ENCODE results near the gene PFKFB2. TPM values are rescaled to one million over a fixed set of nuclear protein-coding genes. Genes with fewer than 3 reads are reported as not detected.

Gene PFKFB2
- 1 to 10 TPM; 1.4 to 1.9 TPM for total RNA-seq
- polyA plus RNA-seq = under 1 TPM; 0.40 to 0.77 TPM

- peak within 1 kb of the TSS; percentile 59 to 75 for H3K4me3 ChIP-seq (ENCODE audit: low read length in 2 of 2)
Observed at GRCh38 chr1:207052911-207053769, at the start of gene PFKFB2. Gene PFKFB2, plus strand, starts transcription at chr1:207053275. Its CDS starts 1,443 bp downstream, at chr1:207054718.

DNA sequence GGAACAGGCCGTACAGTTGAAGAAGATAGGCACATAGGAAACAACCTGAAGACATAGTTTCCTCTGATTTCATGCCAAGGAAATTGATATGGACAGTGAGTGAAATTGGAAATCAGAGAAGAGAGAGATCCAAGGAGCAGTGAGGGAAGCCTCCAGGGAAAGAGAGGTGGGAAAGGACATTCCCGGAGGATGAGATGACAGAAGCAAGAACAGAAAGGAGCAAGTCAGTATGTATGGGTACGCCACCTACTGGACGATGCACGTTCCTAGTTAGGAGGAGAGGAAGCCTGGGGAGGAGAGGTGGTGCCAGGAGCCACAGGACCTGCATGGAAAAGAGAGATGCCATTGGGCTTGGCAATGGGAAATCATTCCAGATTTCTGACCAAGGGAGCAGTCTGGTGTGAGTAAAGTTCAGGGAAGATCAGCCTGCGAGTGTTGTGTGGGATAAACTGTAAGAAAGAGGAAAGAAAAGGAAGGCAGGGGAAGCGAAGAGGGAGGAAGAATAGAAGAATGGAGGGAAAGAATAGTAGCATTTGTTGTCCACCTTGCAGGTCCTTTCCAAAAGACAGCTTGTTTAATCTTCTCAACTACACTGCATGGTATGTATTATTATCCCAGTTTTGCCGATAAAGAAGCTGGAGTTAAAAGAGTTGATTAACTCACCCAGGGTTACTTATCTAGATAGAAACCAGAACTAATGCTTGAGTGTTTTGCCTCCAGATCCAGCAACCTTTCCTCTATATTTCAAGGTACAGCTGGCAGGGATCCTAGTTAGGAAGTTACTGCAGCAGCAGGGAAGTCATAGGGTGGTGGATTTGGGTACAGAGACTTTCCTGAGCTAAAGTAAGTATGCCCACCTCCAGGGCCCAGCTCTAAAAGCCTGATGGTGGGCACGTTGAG lies 47.9 kb upstream of the PFKFB2 start:
- H3K4me3 ChIP-seq (ENCODE audit: low read length in 2 of 2) = no peak overlapping the region
- Mint-ChIP-seq H3K27me3 (peaks cover 14 to 15% of the 10 kb centered on the region in 2 donors), H3K4me3 (no peak overlapping the region), H3K27ac (peak overlapping the region in 2 of 7 donors; percentile 16 to 41), H3K36me3 (no peaks in the 10 kb centered on the region), H3K9me3 (no peaks in the 10 kb centered on the region), H3K4me1 (peaks cover 0 to 4% (median 2%) of the 10 kb centered on the region in 4 donors)
- H3K4me1 ChIP-seq (ENCODE audit: insufficient read depth, low read length) = no peaks in the 10 kb centered on the region
- intact Hi-C loops (cut with micrococcal nuclease) = loop anchor here (5.0 kb wide), 1 partner anchor 72 kb away; no protein-coding TSS in a partner anchor
- H3K27ac ChIP-seq (ENCODE audit: low read depth, low read length) = no peak overlapping the region
- ChIA-PET CTCF (ENCODE audit: partially characterized antibody) (interaction anchor here (0.8 to 2.9 kb wide), 17 partner anchors 9 to 285 kb away, joined by 3 to 10 read pairs (median 5); partner anchors contain the start of gene C1orf116), POLR2A (ENCODE audit: partially characterized antibody) (interaction anchor here (1.0 kb wide), 1 partner anchor 270 kb away, joined by 3 read pairs; no protein-coding TSS in a partner anchor)
- no peaks in the 10 kb centered on the region for H3K9me3 ChIP-seq (ENCODE audit: control insufficient read depth in 1 of 2, low read length in 2 of 2)
- no peaks in the 10 kb centered on the region for H3K27me3 ChIP-seq (ENCODE audit: insufficient read depth, low read length)
- DNase-seq = peak in 4 of 5 donors; percentile 13 to 26 (median 18)
- H3K36me3 ChIP-seq (ENCODE audit: insufficient read depth, low read length) = no peaks in the 10 kb centered on the region

More at GRCh38 chr1:207052911-207053769, at the start of gene PFKFB2:
- peaks cover 0 to 25% of the 10 kb centered on the region in 2 donors for H3K36me3 Mint-ChIP-seq
- peaks cover 0 to 3% (median 0%) of the 10 kb centered on the region in 8 donors for H3K9me3 Mint-ChIP-seq
- intact Hi-C loops (cut with micrococcal nuclease) = no loop called here
- CTCF ChIA-PET (ENCODE audit: partially characterized antibody) = interaction anchor here (0.8 to 1.8 kb wide), 9 partner anchors 21 to 403 kb away, joined by 3 to 9 read pairs (median 3); no protein-coding TSS in a partner anchor
- peak within 1 kb of the TSS; percentile 94 to 100 (median 98) for H3K4me3 Mint-ChIP-seq
- peaks cover 25 to 58% (median 42%) of the 10 kb centered on the region in 4 donors for H3K4me1 Mint-ChIP-seq
- peaks cover 0 to 2% of the 10 kb centered on the region in 2 donors for H3K27me3 Mint-ChIP-seq
- no peaks in the 10 kb centered on the region for H3K9me3 ChIP-seq (ENCODE audit: control insufficient read depth in 1 of 2, low read length in 2 of 2)
- H3K36me3 ChIP-seq (ENCODE audit: insufficient read depth, low read length) = peaks cover 9% of the 10 kb centered on the region
- peak within 1 kb of the TSS; percentile 52 for H3K27ac ChIP-seq (ENCODE audit: low read depth, low read length)
- POLR2A ChIA-PET (ENCODE audit: partially characterized antibody) = interaction anchor here (0.7 to 1.6 kb wide), 12 partner anchors 8 to 1931 kb away, joined by 3 to 11 read pairs (median 3); partner anchors contain the start of genes C1orf116, CD55 and RBBP5
- H3K27ac Mint-ChIP-seq = peak within 1 kb of the TSS; percentile 89 to 99 (median 95)
- peak; percentile 93 to 96 (median 95) for DNase-seq
- H3K4me1 ChIP-seq (ENCODE audit: insufficient read depth, low read length) = peaks cover 33% of the 10 kb centered on the region
- H3K27me3 ChIP-seq (ENCODE audit: insufficient read depth, low read length) = no peaks in the 10 kb centered on the region

- CTCF ChIA-PET (ENCODE audit: partially characterized antibody) = interaction anchor here (0.9 to 2.8 kb wide), 7 partner anchors 8 to 286 kb away, joined by 3 to 9 read pairs (median 3); no protein-coding TSS in a partner anchor
- no peaks in the 10 kb centered on the region for H3K36me3 Mint-ChIP-seq
- H3K27ac Mint-ChIP-seq = no peak overlapping the region
- H3K4me3 Mint-ChIP-seq = no peak overlapping the region
- H3K27ac ChIP-seq (ENCODE audit: low read depth, low read length) = no peak overlapping the region
- H3K4me1 ChIP-seq (ENCODE audit: insufficient read depth, low read length) = no peaks in the 10 kb centered on the region
- intact Hi-C loops (cut with micrococcal nuclease) = loop anchor here (5.0 kb wide), 1 partner anchor 71 kb away; no protein-coding TSS in a partner anchor
- no peak for DNase-seq
- no peaks in the 10 kb centered on the region for H3K9me3 ChIP-seq (ENCODE audit: control insufficient read depth in 1 of 2, low read length in 2 of 2)
- POLR2A ChIA-PET (ENCODE audit: partially characterized antibody) = interaction anchor here (1.5 kb wide), 1 partner anchor 12 kb away, joined by 3 read pairs; no protein-coding TSS in a partner anchor
- H3K4me1 Mint-ChIP-seq = peaks cover 0 to 4% (median 2%) of the 10 kb centered on the region in 4 donors
- H3K27me3 Mint-ChIP-seq = peaks cover 15% of the 10 kb centered on the region in 2 donors
- H3K36me3 ChIP-seq (ENCODE audit: insufficient read depth, low read length) = no peaks in the 10 kb centered on the region
- no peaks in the 10 kb centered on the region for H3K9me3 Mint-ChIP-seq
- H3K4me3 ChIP-seq (ENCODE audit: low read length in 2 of 2) = no peak overlapping the region
- H3K27me3 ChIP-seq (ENCODE audit: insufficient read depth, low read length) = no peaks in the 10 kb centered on the region
Observed at GRCh38 chr1:207006083-207006482, 47.0 kb upstream of the PFKFB2 start.

DNA sequence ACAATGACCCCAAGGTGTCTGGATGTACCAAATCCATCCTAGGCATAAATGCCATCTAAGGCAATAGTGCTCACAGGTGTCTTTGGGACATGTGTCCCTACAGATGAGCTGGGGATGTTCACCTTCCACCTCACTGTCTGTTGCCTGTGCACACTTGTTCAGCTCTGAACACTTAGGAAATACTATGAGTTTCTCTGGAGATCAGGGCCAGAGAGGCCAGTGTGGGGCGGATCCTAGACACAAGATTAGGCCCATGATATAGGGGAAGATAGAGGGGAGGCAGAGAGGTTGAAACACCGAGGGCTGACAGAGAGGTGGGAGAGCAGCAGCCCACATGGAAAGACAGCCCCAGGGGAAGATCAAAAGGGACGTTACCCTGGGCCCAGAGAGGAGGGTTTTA lies 46.2 kb upstream of the PFKFB2 start:
- Mint-ChIP-seq H3K27ac (no peak overlapping the region), H3K36me3 (no peaks in the 10 kb centered on the region), H3K27me3 (peaks cover 15 to 16% of the 10 kb centered on the region in 2 donors), H3K4me1 (peaks cover 0 to 4% (median 2%) of the 10 kb centered on the region in 4 donors), H3K9me3 (no peaks in the 10 kb centered on the region), H3K4me3 (no peak overlapping the region)
- DNase-seq = no peak
- no peaks in the 10 kb centered on the region for H3K9me3 ChIP-seq (ENCODE audit: control insufficient read depth in 1 of 2, low read length in 2 of 2)
- no peaks in the 10 kb centered on the region for H3K4me1 ChIP-seq (ENCODE audit: insufficient read depth, low read length)
- H3K27ac ChIP-seq (ENCODE audit: low read depth, low read length) = no peak overlapping the region
- CTCF ChIA-PET (ENCODE audit: partially characterized antibody) = interaction anchor here (0.6 to 2.1 kb wide), 4 partner anchors 9 to 273 kb away, joined by 3 to 5 read pairs (median 3); no protein-coding TSS in a partner anchor
- intact Hi-C loops (cut with micrococcal nuclease) = loop anchor here (5.0 kb wide), 1 partner anchor 70 kb away; no protein-coding TSS in a partner anchor
- H3K4me3 ChIP-seq (ENCODE audit: low read length in 2 of 2) = no peak overlapping the region
- POLR2A ChIA-PET (ENCODE audit: partially characterized antibody) = interaction anchor here (1.5 kb wide), 1 partner anchor 11 kb away, joined by 3 read pairs; no protein-coding TSS in a partner anchor
- H3K36me3 ChIP-seq (ENCODE audit: insufficient read depth, low read length) = no peaks in the 10 kb centered on the region
- H3K27me3 ChIP-seq (ENCODE audit: insufficient read depth, low read length) = no peaks in the 10 kb centered on the region

DNA sequence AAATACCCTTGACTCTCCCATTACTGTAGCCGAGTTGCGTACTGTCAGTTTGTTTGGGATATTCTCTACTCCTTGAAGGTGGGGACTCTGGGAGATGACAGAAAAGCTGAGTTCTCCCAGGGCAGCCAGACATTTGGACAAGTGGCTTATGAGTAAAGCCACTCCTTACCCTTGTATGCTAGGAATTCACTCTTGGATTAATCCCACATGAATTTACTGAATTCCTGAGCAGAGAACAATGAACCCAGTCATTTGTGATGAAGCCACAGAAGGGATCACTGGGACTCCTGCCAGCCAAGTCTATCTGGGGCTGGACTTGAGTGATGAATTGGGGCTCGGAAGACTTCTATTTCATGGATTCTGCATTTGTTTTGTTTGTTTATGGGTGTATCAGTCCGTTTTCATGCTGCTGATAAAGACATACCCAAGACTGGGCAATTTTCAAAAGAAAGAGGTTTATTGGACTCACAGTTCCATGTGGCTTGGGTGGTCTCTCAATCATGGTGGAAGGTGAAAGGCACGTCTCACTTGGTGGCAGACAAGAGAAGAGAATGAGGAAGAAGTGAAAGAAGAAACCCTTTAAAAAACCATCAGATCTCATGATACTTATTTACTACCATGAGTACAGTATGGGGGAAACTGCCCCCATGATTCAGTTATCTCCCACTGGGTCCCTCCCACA lies 45.6 kb upstream of the PFKFB2 start:
- Mint-ChIP-seq H3K4me3 (no peak overlapping the region), H3K27ac (no peak overlapping the region), H3K27me3 (peaks cover 16 to 20% of the 10 kb centered on the region in 2 donors), H3K9me3 (no peaks in the 10 kb centered on the region), H3K4me1 (peaks cover 0 to 4% (median 2%) of the 10 kb centered on the region in 4 donors), H3K36me3 (no peaks in the 10 kb centered on the region)
- Histone ChIP-seq H3K36me3 (ENCODE audit: insufficient read depth, low read length) (no peaks in the 10 kb centered on the region), H3K27ac (ENCODE audit: low read depth, low read length) (no peak overlapping the region), H3K4me3 (ENCODE audit: low read length in 2 of 2) (no peak overlapping the region), H3K9me3 (ENCODE audit: control insufficient read depth in 1 of 2, low read length in 2 of 2) (no peaks in the 10 kb centered on the region), H3K4me1 (ENCODE audit: insufficient read depth, low read length) (no peaks in the 10 kb centered on the region), H3K27me3 (ENCODE audit: insufficient read depth, low read length) (no peaks in the 10 kb centered on the region)
- DNase-seq = no peak
- ChIA-PET CTCF (ENCODE audit: partially characterized antibody) (interaction anchor here (0.6 to 1.5 kb wide), 3 partner anchors 10 to 32 kb away, joined by 3 read pairs; no protein-coding TSS in a partner anchor), POLR2A (ENCODE audit: partially characterized antibody) (no interaction called here)
- intact Hi-C loops (cut with micrococcal nuclease) = loop anchor here (5.0 kb wide), 1 partner anchor 70 kb away; no protein-coding TSS in a partner anchor

DNA sequence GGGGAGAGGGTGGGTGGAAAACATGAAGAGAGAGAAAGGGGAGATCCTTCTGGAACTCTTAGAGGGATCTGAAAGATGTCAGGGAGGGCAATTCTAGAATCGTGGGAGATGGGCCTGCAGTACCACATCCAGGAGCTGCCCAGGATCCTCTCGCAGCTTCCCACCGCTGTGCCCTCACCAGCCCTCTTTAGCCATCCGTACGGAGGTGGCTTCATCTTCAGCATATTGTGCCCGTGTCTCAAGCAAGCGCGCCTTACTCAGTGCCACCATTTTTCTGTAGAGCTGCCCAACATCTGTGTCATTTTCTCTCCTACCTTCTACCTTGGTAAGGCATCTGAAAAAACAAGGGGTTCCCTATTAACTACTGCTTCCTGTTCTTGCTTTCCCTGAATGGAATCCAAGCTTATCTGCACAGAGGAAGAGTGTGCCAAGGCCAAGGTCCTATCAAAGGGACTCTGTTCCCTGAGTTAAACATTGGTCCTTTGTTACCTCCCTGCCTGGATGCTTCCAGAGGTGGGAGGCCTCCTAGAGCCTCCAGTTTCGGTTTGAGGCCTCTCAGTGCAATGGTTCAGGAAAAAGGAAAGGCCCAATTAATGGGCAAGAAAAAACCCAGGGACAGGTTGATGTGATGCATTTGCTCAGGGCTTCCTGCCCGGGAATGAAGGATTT lies 43.8 kb upstream of the PFKFB2 start:
- no peaks in the 10 kb centered on the region for H3K9me3 ChIP-seq (ENCODE audit: control insufficient read depth in 1 of 2, low read length in 2 of 2)
- CTCF ChIA-PET (ENCODE audit: partially characterized antibody) = no interaction called here

More for the DNA sequence above, 43.8 kb upstream of the PFKFB2 start:
- POLR2A ChIA-PET (ENCODE audit: partially characterized antibody) = no interaction called here
- Mint-ChIP-seq H3K27me3 (peaks cover 25 to 28% of the 10 kb centered on the region in 2 donors), H3K4me3 (no peak overlapping the region), H3K27ac (no peak overlapping the region), H3K4me1 (peaks cover 0 to 4% (median 2%) of the 10 kb centered on the region in 4 donors), H3K9me3 (no peaks in the 10 kb centered on the region), H3K36me3 (no peaks in the 10 kb centered on the region)
- Histone ChIP-seq H3K27me3 (ENCODE audit: insufficient read depth, low read length) (no peaks in the 10 kb centered on the region), H3K4me1 (ENCODE audit: insufficient read depth, low read length) (no peaks in the 10 kb centered on the region), H3K36me3 (ENCODE audit: insufficient read depth, low read length) (no peaks in the 10 kb centered on the region), H3K27ac (ENCODE audit: low read depth, low read length) (no peak overlapping the region), H3K4me3 (ENCODE audit: low read length in 2 of 2) (no peak overlapping the region)
- intact Hi-C loops (cut with micrococcal nuclease) = loop anchor here (5.0 kb wide), 1 partner anchor 68 kb away; no protein-coding TSS in a partner anchor
- no peak for DNase-seq
